A549 (cell line): ENCODE data around the gene ZNF683. TPM values are rescaled to one million over a fixed set of nuclear protein-coding genes. Genes with fewer than 3 reads are reported as not detected.

Experiments
- ATAC-seq, 2 experiments: fragments of 200-7000 bp in 1 of 2; fragments of >200 bp in 1 of 2; cut with Nextera tagmentation in 1 of 2; cut with Tn5 transposase in 1 of 2; 3 replicates each; pipeline versions ENCODE4 v1.8.0 to v1.9.1; 2018 to 2020; ENCODE audit warnings: mild to moderate bottlenecking in 1 of 2, moderate library complexity in 1 of 2
- CTCF ChIA-PET: fragments of 300-600 bp; sonication (Branson Sonifier 250); formaldehyde crosslinking; extraction: SDS; loops from one replicate; lab custom pipeline; 2021; ENCODE audit warnings: antibody characterized with exemption, inconsistent platforms; lab: Yijun Ruan, JAX
- POLR2A ChIA-PET: fragments of 350-600 bp; formaldehyde crosslinking; extraction: SDS; loops from one replicate; lab custom pipeline; 2021; ENCODE audit warnings: antibody characterized with exemption, inconsistent platforms; lab: Yijun Ruan, JAX
- DNase-seq, 2 experiments: peaks; one replicate each; pipeline versions ENCODE4 v3.0.0 to v3.0.0-alpha.2; 2011 to 2016; ENCODE audit warnings: low read depth in 1 of 2, low spot score in 1 of 2
- FAIRE-seq: peaks from 2 replicates; lab custom pipeline; 2011; peaks lifted over from hg19 to GRCh38; lab: Jason Lieb, UNC
- H3K27ac ChIP-seq, 2 experiments: fragments of >200 bp; sonication (Bioruptor Twin); formaldehyde crosslinking; 3 replicates each; pipeline ENCODE4 v1.5.1; 2016 to 2017
- H3K4me1 ChIP-seq: fragments of >200 bp; sonication (Bioruptor Twin); formaldehyde crosslinking; 3 replicates; pipeline ENCODE4 v1.6.1; 2016
- H3K4me2 ChIP-seq: fragments of >200 bp; sonication (Bioruptor Twin); formaldehyde crosslinking; 3 replicates; pipeline ENCODE4 v1.6.1; 2016
- H3K4me3 ChIP-seq: fragments of >200 bp; sonication (Bioruptor Twin); formaldehyde crosslinking; 3 replicates; pipeline ENCODE4 v1.5.1; 2016
- H3K9me3 ChIP-seq: fragments of >200 bp; sonication (Bioruptor Twin); formaldehyde crosslinking; 3 replicates; pipeline ENCODE4 v1.6.1; 2016
- EHMT2 ChIP-seq: fragments of 200-600 bp; sonication (generic); IDR thresholded peaks from 2 replicates; pipeline ENCODE4 v1.6.1; 2016; ENCODE audit warnings: antibody characterized with exemption, low read depth, mild to moderate bottlenecking, moderate library complexity
- EP300 ChIP-seq, 2 experiments: fragments of >200 bp; sonication (Bioruptor Twin); formaldehyde crosslinking; IDR thresholded peaks; 2 replicates in 1 of 2; 3 replicates in 1 of 2; pipeline ENCODE4 v1.6.1; 2016 to 2017
- ESRRA ChIP-seq: fragments of 150-350 bp; IDR thresholded peaks from 2 replicates; pipeline ENCODE4 v1.6.1; 2014; ENCODE audit warnings: mild to moderate bottlenecking, low read length, borderline replicate concordance
- FOSL2 ChIP-seq, 2 experiments: fragments of 450-650 bp in 1 of 2; fragments of >200 bp in 1 of 2; sonication (Bioruptor Twin) in 1 of 2; formaldehyde crosslinking; IDR thresholded peaks; 2 replicates each; pipeline versions ENCODE4 v1.5.0 to v1.6.1; 2016 to 2020; ENCODE audit warnings: mild to moderate bottlenecking in 1 of 2, moderate library complexity in 1 of 2
- HEYL ChIP-seq: fragments of 250-450 bp; sonication (Bioruptor Pico); IDR thresholded peaks from 2 replicates; pipeline ENCODE4 v1.8.0; 2021; ENCODE audit warnings: mild to moderate bottlenecking, moderate library complexity
- HOXA7 ChIP-seq: fragments of 250-450 bp; sonication (Bioruptor Pico); IDR thresholded peaks from 2 replicates; pipeline ENCODE4 v1.5.0; 2020; ENCODE audit warnings: mild to moderate bottlenecking, moderate library complexity
- HOXB13 ChIP-seq: fragments of 250-450 bp; sonication (Bioruptor Pico); IDR thresholded peaks from 2 replicates; pipeline ENCODE4 v1.5.0; 2020; ENCODE audit warnings: low read depth, mild to moderate bottlenecking, moderate library complexity
- KDM1A ChIP-seq: fragments of 200-600 bp; sonication (generic); IDR thresholded peaks from 2 replicates; pipeline ENCODE4 v1.6.1; 2016; ENCODE audit warnings: low read depth, mild to moderate bottlenecking
- KDM5A ChIP-seq: fragments of 200-600 bp; sonication (generic); IDR thresholded peaks from 2 replicates; pipeline ENCODE4 v1.6.1; 2016; ENCODE audit warnings: antibody characterized with exemption, mild to moderate bottlenecking
- MYC ChIP-seq: IDR thresholded peaks from 2 replicates; pipeline ENCODE4 v1.6.1; 2012; ENCODE audit warnings: mild to moderate bottlenecking, inconsistent platforms, low read length, improper control_type of control experiment, borderline replicate concordance
- RAD21 ChIP-seq, 2 experiments: fragments of >200 bp in 1 of 2; sonication (Bioruptor Twin) in 1 of 2; formaldehyde crosslinking in 1 of 2; IDR thresholded peaks in 1 of 2; conservative IDR thresholded peaks in 1 of 2; 2 replicates in 1 of 2; 3 replicates in 1 of 2; pipeline ENCODE4 v1.6.1; 2012 to 2018; ENCODE audit warnings: inconsistent platforms in 1 of 2
- RCOR1 ChIP-seq: fragments of 150-350 bp; IDR thresholded peaks from 2 replicates; pipeline ENCODE4 v1.6.1; 2014; ENCODE audit warnings: antibody characterized with exemption, low read length, low read depth
- RFX5 ChIP-seq: fragments of 450-650 bp; IDR thresholded peaks from 2 replicates; pipeline ENCODE4 v1.7.1; 2014; ENCODE audit warnings: antibody characterized with exemption, mild to moderate bottlenecking, moderate library complexity
- SMC3 ChIP-seq: fragments of >200 bp; sonication (Bioruptor Twin); formaldehyde crosslinking; IDR thresholded peaks from 3 replicates; pipeline ENCODE4 v1.6.1; 2018; ENCODE audit warnings: inconsistent platforms
- SREBF2 ChIP-seq: fragments of 450-650 bp; IDR thresholded peaks from 2 replicates; pipeline ENCODE4 v1.6.1; 2014; ENCODE audit warnings: mild to moderate bottlenecking, moderate library complexity
- TFCP2L1 ChIP-seq: fragments of 250-450 bp; sonication (Bioruptor Pico); IDR thresholded peaks from 2 replicates; pipeline ENCODE4 v1.5.0; 2021; ENCODE audit warnings: mild to moderate bottlenecking
- ZNF302 ChIP-seq: fragments of 250-450 bp; sonication (Bioruptor Pico); IDR thresholded peaks from 2 replicates; pipeline ENCODE4 v1.9.0; 2021; ENCODE audit warnings: inconsistent platforms, mild to moderate bottlenecking, moderate library complexity
- WGBS: methylation state at CpG from one replicate; pipeline ENCODE4 v1.1.6; 2017; ENCODE audit errors: missing lambda C conversion rate; 5-methylcytosine and 5-hydroxymethylcytosine counted together
- polyA plus RNA-seq, 4 experiments: library from polyadenylated mRNA; depleted of rRNA in 3 of 4; stranded (reverse); fragments of >200 nt; fragmentation: RNase III in 1 of 4; extraction: RNeasy Plus Mini Kit Qiagen cat#74134 plus additional on column Dnase treatment in 1 of 4; gene quantifications; 2 replicates in 3 of 4; 3 replicates in 1 of 4; pipeline ENCODE4 v1.2.3, GENCODE V29; 2011 to 2017
- TF ChIP-seq, protein P1 (sequence below): IDR thresholded peaks from 2 replicates; pipeline ENCODE4 v1.6.1; 2012
- TF ChIP-seq, protein P2 (sequence below): fragments of >200 bp; sonication (Bioruptor Twin); formaldehyde crosslinking; IDR thresholded peaks from 3 replicates; pipeline ENCODE4 v1.5.1; 2016
- TF ChIP-seq, protein P3 (sequence below): IDR thresholded peaks from 2 replicates; pipeline ENCODE4 v1.6.1; 2012; ENCODE audit warnings: low read depth, borderline replicate concordance

ZNF683 gene
- polyA plus RNA-seq, 2 of the 4 experiments (the other 2 are of a cell fraction), result not detected

DNA sequence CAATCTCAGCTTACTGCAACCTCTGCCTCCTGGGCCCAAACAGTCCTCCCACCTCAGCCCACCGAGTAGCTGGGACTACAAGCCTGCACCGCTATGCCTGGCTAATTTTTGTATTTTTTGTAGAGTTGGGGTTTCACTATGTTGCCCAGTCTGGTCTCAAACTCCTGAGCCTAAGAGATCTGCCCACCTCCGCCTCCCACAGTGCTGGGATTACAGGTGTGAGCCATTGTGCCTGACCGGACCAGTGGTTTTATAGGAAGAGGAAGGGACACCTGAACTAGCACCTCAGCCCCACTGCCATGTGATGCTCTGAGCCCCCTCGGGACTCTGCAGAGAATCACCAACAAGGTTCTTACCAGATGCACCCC is 22.7 kb downstream of the ZNF683 start:
- no peak overlapping the region for H3K4me3 ChIP-seq
- 89% methylated on average over 5 of the region's 5 CpGs for WGBS
- H3K4me2 ChIP-seq, result peak overlapping the region; percentile 64
- ATAC-seq (no peak), DNase-seq (no peak), FAIRE-seq (no peak)
- peak overlapping the region; percentile 78 to 95 for H3K27ac ChIP-seq
- H3K9me3 ChIP-seq, result no peaks in the 10 kb centered on the region
- H3K4me1 ChIP-seq, result peaks cover 56% of the 10 kb centered on the region
- no peak for TF ChIP-seq KDM5A
- TF ChIP-seq RAD21 (conservative IDR thresholded peaks at IDR 0.05 in 1 of 2, IDR thresholded peaks at IDR 0.05 in 1 of 2), result no peak
- POLR2A ChIA-PET, result no interaction called here
- CTCF ChIA-PET, result interaction anchor here (1.3 to 6.1 kb wide), 4 partner anchors 12 to 67 kb away, joined by 3 to 42 read pairs (median 6); partner anchors contain the start of gene CD52

DNA sequence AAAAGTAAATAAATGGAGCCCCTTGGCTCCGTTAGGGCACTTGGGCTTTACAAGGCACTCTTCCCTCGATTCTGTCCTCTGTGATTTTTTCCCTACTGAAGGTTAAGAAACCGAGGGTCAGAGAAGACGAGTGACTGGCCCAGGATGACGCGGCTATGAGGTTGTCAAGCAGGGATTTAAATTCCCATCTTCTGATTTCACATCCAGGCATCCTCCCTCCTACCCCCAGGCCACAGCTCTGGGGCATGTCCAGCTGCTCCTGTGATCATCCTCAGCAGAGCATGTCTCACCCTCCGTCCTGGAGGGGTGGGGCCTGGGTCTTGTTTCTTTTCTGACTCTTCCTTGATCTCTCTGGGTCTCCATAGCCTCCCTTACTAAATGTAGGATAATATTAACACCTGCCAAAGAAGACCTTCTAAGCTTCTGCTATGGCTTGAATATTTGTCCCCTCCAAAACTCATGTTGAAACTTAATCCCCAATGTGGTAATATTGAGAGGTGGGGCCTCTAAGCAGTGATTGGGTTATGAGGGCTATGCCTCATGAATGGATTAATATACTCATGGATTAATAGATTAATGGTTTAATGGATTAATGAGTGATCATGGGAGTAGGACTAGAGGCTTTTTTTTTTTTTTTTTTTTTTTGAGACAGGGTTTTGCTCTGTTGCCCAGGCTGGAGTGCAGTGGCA is 23.2 kb downstream of the ZNF683 start:
- peaks cover 56% of the 10 kb centered on the region for H3K4me1 ChIP-seq
- CTCF ChIA-PET, result interaction anchor here (1.3 to 6.1 kb wide), 5 partner anchors 13 to 68 kb away, joined by 3 to 42 read pairs (median 9); partner anchors contain the start of gene CD52
- TF ChIP-seq, protein P1, sequence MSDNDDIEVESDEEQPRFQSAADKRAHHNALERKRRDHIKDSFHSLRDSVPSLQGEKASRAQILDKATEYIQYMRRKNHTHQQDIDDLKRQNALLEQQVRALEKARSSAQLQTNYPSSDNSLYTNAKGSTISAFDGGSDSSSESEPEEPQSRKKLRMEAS, result peak; percentile 30; the same call in 1 of the 2 replicates
- TF ChIP-seq KDM1A, result no peak
- TF ChIP-seq ESRRA, result no peak
- TF ChIP-seq FOSL2 (IDR thresholded peaks at IDR 0.05), result 0 out of 2 replicates have a peak, but pooled peaks have one; percentile 7
- TF ChIP-seq FOSL2 (CRISPR knock-in tag; IDR thresholded peaks at IDR 0.05), result peak; percentile 38; the same call in 1 of the 2 replicates
- no peak for TF ChIP-seq EHMT2
- TF ChIP-seq, all 56 proteins: peak for 2
- peak; percentile 33 to 76 for DNase-seq
- Histone ChIP-seq H3K27ac (peak overlapping the region; percentile 78 to 95), H3K4me2 (peak overlapping the region; percentile 64), H3K4me3 (no peak overlapping the region), H3K9me3 (no peaks in the 10 kb centered on the region)
- WGBS, result 31% methylated on average over 7 of the region's 7 CpGs
- no peak for FAIRE-seq
- POLR2A ChIA-PET, result no interaction called here
- peak; percentile 61 to 73 for ATAC-seq

DNA sequence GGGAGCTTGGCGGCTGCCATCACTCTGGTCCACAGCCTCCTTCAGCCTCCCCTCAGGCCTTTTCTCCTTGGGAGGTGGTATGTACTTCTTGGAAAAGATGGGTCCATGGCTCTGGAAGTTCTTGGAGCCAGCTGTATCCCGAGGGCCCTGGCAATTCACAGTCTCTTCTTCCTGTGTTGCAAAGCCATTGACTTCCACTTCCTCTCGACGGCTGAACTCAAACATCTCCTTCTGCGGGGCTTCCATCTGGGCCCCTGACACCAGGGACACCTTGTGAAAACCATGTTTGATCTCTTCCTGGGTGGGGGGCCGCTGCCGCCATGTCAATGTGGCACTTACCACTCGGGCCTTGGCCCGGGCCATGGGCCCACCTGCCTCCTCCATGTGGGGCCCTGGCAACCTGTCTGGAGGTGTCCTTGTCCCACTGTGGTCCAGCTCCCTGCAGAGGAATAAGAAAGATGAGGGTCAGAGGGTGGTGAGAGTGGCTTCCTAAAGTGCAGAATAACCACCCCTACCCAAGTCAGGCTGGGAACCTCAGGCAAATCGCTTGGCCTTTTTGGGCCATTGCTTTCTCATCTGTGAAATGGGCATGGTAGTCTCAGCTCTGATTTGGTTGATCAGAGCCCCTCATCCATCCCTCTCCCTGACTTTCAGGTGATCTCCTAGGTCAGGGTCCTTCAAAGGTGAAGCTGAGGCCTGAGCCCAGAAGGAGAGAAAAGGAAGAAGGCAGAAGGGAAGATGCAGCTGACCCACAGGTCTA is 26.1 kb downstream of the ZNF683 start:
- DNase-seq, result no peak
- no peak overlapping the region for H3K4me2 ChIP-seq
- ATAC-seq, result no peak
- H3K27ac ChIP-seq, result peak overlapping the region in 1 of 2 experiments; percentile 54; a peak in 1 of 6 replicates
- FAIRE-seq, result no peak
- peaks cover 27% of the 10 kb centered on the region for H3K4me1 ChIP-seq
- TF ChIP-seq, protein P2, sequence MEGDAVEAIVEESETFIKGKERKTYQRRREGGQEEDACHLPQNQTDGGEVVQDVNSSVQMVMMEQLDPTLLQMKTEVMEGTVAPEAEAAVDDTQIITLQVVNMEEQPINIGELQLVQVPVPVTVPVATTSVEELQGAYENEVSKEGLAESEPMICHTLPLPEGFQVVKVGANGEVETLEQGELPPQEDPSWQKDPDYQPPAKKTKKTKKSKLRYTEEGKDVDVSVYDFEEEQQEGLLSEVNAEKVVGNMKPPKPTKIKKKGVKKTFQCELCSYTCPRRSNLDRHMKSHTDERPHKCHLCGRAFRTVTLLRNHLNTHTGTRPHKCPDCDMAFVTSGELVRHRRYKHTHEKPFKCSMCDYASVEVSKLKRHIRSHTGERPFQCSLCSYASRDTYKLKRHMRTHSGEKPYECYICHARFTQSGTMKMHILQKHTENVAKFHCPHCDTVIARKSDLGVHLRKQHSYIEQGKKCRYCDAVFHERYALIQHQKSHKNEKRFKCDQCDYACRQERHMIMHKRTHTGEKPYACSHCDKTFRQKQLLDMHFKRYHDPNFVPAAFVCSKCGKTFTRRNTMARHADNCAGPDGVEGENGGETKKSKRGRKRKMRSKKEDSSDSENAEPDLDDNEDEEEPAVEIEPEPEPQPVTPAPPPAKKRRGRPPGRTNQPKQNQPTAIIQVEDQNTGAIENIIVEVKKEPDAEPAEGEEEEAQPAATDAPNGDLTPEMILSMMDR, result no peak
- TF ChIP-seq KDM5A (no peak), HOXB13 (CRISPR knock-in tag) (no peak), MYC (no peak), HEYL (CRISPR knock-in tag) (no peak), HOXA7 (CRISPR knock-in tag) (no peak), RAD21 (conservative IDR thresholded peaks at IDR 0.05 in 1 of 2, IDR thresholded peaks at IDR 0.05 in 1 of 2) (no peak), TFCP2L1 (CRISPR knock-in tag) (no peak), SMC3 (no peak), EP300 (IDR thresholded peaks at IDR 0.05) (no peak), ESRRA (no peak), RCOR1 (no peak), ZNF302 (no peak), SREBF2 (no peak), RFX5 (no peak)
- TF ChIP-seq, protein P1, result no peak
- TF ChIP-seq, protein P3, sequence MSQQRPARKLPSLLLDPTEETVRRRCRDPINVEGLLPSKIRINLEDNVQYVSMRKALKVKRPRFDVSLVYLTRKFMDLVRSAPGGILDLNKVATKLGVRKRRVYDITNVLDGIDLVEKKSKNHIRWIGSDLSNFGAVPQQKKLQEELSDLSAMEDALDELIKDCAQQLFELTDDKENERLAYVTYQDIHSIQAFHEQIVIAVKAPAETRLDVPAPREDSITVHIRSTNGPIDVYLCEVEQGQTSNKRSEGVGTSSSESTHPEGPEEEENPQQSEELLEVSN, result no peak
- no peak overlapping the region for H3K4me3 ChIP-seq
- no peaks in the 10 kb centered on the region for H3K9me3 ChIP-seq
- 80% methylated on average over 9 of the region's 10 CpGs for WGBS
- ChIA-PET POLR2A (no interaction called here), CTCF (interaction anchor here (0.7 to 6.1 kb wide), 6 partner anchors 8 to 62 kb away, joined by 5 to 42 read pairs (median 6); no protein-coding TSS in a partner anchor)
